ENCODE measurements around the gene KCNN1. TPM values are rescaled to one million over a fixed set of nuclear protein-coding genes. Genes with fewer than 3 reads are reported as not detected.
A peak's percentile ranks its signal among the peaks of the same experiment; 100 is the strongest.
"Not testable (repeated sequence)": the region's sequence is repeated elsewhere in the genome, so short reads cannot be mapped to it uniquely, and the experiment has no call there.

The KCNN1 gene
- total and polyA plus RNA-seq, 2 of the 13 experiments (the other 11 are each of a cell fraction or from before 2014, with no cell fraction given): 0.04 TPM; not detected in 1

- BruUV-seq (replicated peaks); FAIRE-seq; H3K4me3 ChIP-seq (replicated peaks in 1 of 3; ENCODE audit: insufficient read depth in 1 of 3, low read depth in 2 of 3, low read length in 3 of 3); POLR2A ChIA-PET; DNase-seq (ENCODE audit: low spot score); H3K79me2 ChIP-seq (ENCODE audit: insufficient read depth, low read length); H4K20me1 ChIP-seq (ENCODE audit: insufficient read depth, low read length); ATAC-seq; H3K27me3 ChIP-seq (ENCODE audit: control insufficient read depth in 1 of 2, insufficient read depth in 2 of 2, low read length in 2 of 2); H3K27ac ChIP-seq (ENCODE audit: extremely low read length, insufficient read depth, low read length); H3K9ac ChIP-seq (ENCODE audit: insufficient read depth, low read depth, low read length); H3K9me3 ChIP-seq (ENCODE audit: low read length); H3K36me3 ChIP-seq (replicated peaks in 1 of 2; ENCODE audit: control insufficient read depth in 1 of 2, insufficient read depth in 2 of 2, low read length in 2 of 2); intact Hi-C loops (cut with micrococcal nuclease; ENCODE audit: unreplicated experiment); H2AFZ ChIP-seq (ENCODE audit: low read length); H3K4me2 ChIP-seq (ENCODE audit: low read depth, low read length): not testable (repeated sequence)
- WGBS (ENCODE audit: low lambda C conversion rate): 97% methylated on average over 17 of the region's 35 CpGs
- CTCF ChIA-PET (ENCODE audit: low intra/inter-chr PET ratio, low total read pairs): interaction anchor here (3.0 kb wide), 1 partner anchor 52 kb away, joined by 85 read pairs; no protein-coding TSS in a partner anchor
- peaks cover 40% of the 10 kb centered on the region for H3K4me1 ChIP-seq (ENCODE audit: insufficient read depth, low read length)
- in situ Hi-C loops (cut with HindIII; ENCODE audit: extremely low pct_ligation_motif_present, low pct_unique_long_range_greater_than_20kb): loop anchor here (5.0 to 10.0 kb wide), 2 partner anchors 52 to 169 kb away; partner anchors contain the start of gene IFI30
Measured at GRCh38 chr19:18005750-18006149, 38.8 kb downstream of the KCNN1 start.

DNA sequence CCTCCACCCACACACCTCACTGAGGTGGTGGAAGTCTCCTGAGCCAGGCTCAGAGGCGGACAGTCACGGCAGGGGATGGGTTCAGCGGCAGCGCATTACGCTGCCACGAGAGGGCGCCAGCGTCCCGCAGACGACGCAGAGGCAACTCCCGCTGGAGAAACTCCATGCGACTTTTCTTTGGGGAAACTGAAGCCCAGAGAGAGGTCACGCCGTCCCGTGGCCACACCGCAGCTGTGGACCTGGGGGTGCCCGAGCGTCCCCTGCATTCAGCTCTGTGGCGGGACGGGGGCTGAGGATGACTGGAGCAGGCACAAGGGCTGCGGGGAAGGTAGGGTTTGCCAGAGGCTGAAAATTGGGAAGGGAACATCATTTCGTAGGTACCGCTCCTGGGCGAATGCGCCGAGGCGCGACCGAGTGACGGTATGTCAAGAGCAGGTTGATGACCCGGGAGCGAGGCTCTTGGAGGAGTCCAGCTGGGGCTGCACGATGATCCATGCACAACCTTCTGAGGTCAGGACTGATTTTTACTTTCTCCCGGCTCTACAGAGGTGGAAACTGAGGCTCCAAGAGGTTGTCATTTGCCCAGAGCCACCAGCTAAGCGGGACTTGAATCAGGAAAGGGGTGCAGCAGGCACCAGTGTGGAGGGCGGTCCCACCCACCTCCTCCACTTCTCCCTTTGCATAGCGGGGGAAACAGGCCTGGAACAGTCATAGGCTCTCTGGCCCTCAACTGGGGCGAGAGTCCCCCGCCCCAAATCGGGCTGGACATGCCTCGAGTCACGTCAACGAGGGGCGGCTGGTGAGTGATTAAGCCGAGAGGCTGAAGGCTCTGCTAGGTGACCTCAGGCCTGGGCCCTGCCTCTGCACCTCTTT, 40.4 kb downstream of the KCNN1 start:
- peak overlapping the region; percentile 36 to 52 (median 40); a peak in 5 of 6 replicates for H3K4me3 ChIP-seq (replicated peaks in 1 of 3; ENCODE audit: insufficient read depth in 1 of 3, low read depth in 2 of 3, low read length in 3 of 3)
- no peak overlapping the region for H2AFZ ChIP-seq (ENCODE audit: low read length)
- H4K20me1 ChIP-seq (ENCODE audit: insufficient read depth, low read length): no peaks in the 10 kb centered on the region
- WGBS (ENCODE audit: low lambda C conversion rate): 38% methylated on average over 22 of the region's 46 CpGs
- no peak overlapping the region for H3K27ac ChIP-seq (ENCODE audit: extremely low read length, insufficient read depth, low read length)
- H3K36me3 ChIP-seq (replicated peaks in 1 of 2; ENCODE audit: control insufficient read depth in 1 of 2, insufficient read depth in 2 of 2, low read length in 2 of 2): peaks cover 5% of the 10 kb centered on the region in 2 experiments; a peak in 3 of 5 replicates
- ATAC-seq: peak; percentile 88
- no peaks in the 10 kb centered on the region for H3K9me3 ChIP-seq (ENCODE audit: low read length)
- peak; percentile 46 for DNase-seq (ENCODE audit: low spot score)
- H3K27me3 ChIP-seq (ENCODE audit: control insufficient read depth in 1 of 2, insufficient read depth in 2 of 2, low read length in 2 of 2): no peaks in the 10 kb centered on the region
- peak; percentile 47 for FAIRE-seq
- ChIA-PET CTCF (ENCODE audit: low intra/inter-chr PET ratio, low total read pairs) (interaction anchor here (0.6 to 3.0 kb wide), 2 partner anchors 50 to 59 kb away, joined by 3 to 85 read pairs; no protein-coding TSS in a partner anchor), POLR2A (interaction anchor here (1.3 kb wide), 1 partner anchor 49 kb away, joined by 3 read pairs; no protein-coding TSS in a partner anchor)
- H3K79me2 ChIP-seq (ENCODE audit: insufficient read depth, low read length): no peaks in the 10 kb centered on the region
- 0 out of 2 replicates have a peak overlapping the region, but pooled peaks have one; percentile 13 for H3K9ac ChIP-seq (ENCODE audit: insufficient read depth, low read depth, low read length)
- in situ Hi-C loops (cut with HindIII; ENCODE audit: extremely low pct_ligation_motif_present, low pct_unique_long_range_greater_than_20kb): loop anchor here (5.0 to 10.0 kb wide), 2 partner anchors 50 to 168 kb away; partner anchors contain the start of gene IFI30
- intact Hi-C loops (cut with micrococcal nuclease; ENCODE audit: unreplicated experiment): loop anchor here (1.0 kb wide), 1 partner anchor 51 kb away; no protein-coding TSS in a partner anchor
- no TSS peak for BruUV-seq (replicated peaks)
- H3K4me1 ChIP-seq (ENCODE audit: insufficient read depth, low read length): peaks cover 31% of the 10 kb centered on the region
- peak overlapping the region; percentile 64 for H3K4me2 ChIP-seq (ENCODE audit: low read depth, low read length)
- TF ChIP-seq PCBP1 (IDR thresholded peaks at IDR 0.05; ENCODE audit: borderline replicate concordance, low read depth, low read length) (0 out of 2 replicates have a peak, but pooled peaks have one; percentile 4), ETV6 (CRISPR knock-in tag; conservative IDR thresholded peaks at IDR 0.05) (no peak), ARNTL (CRISPR knock-in tag; IDR thresholded peaks at IDR 0.05) (0 out of 2 replicates have a peak, but pooled peaks have one; percentile 46), KLF12 (CRISPR knock-in tag; IDR thresholded peaks at IDR 0.05; ENCODE audit: borderline replicate concordance) (no peak), BORCS8-MEF2B (CRISPR knock-in tag; IDR thresholded peaks at IDR 0.05) (peak; percentile 51; the same call in 1 of the 2 replicates), HNF4A (CRISPR knock-in tag; IDR thresholded peaks at IDR 0.05) (no peak), CREM (IDR thresholded peaks at IDR 0.05) (no peak), CREM (CRISPR knock-in tag; IDR thresholded peaks at IDR 0.05) (no peak)
- TF ChIP-seq, protein P1, sequence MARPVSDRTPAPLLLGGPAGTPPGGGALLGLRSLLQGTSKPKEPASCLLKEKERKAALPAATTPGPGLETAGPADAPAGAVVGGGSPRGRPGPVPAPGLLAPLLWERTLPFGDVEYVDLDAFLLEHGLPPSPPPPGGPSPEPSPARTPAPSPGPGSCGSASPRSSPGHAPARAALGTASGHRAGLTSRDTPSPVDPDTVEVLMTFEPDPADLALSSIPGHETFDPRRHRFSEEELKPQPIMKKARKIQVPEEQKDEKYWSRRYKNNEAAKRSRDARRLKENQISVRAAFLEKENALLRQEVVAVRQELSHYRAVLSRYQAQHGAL (CRISPR knock-in tag; IDR thresholded peaks at IDR 0.05; ENCODE audit: not compliant biosample characterization): no peak
- TF ChIP-seq, protein P2, sequence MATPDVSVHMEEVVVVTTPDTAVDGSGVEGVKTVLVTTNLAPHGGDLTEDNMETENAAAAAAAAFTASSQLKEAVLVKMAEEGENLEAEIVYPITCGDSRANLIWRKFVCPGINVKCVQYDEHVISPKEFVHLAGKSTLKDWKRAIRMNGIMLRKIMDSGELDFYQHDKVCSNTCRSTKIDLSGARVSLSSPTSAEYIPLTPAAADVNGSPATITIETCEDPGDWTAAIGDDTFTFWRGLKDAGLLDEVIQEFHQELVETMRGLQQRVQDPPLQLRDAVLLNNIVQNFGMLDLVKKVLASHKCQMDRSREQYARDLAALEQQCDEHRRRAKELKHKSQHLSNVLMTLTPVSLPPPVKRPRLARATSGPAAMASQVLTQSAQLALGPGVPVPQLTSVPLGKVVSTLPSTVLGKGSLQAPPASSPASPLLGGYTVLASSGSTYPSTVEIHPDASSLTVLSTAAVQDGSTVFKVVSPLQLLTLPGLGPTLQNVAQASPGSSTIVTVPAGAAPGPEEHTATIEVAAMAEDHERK (CRISPR knock-in tag; IDR thresholded peaks at IDR 0.05; ENCODE audit: low read depth): no peak
- TF ChIP-seq, protein P3, sequence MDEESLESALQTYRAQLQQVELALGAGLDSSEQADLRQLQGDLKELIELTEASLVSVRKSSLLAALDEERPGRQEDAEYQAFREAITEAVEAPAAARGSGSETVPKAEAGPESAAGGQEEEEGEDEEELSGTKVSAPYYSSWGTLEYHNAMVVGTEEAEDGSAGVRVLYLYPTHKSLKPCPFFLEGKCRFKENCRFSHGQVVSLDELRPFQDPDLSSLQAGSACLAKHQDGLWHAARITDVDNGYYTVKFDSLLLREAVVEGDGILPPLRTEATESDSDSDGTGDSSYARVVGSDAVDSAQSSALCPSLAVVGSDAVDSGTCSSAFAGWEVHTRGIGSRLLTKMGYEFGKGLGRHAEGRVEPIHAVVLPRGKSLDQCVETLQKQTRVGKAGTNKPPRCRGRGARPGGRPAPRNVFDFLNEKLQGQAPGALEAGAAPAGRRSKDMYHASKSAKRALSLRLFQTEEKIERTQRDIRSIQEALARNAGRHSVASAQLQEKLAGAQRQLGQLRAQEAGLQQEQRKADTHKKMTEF (CRISPR knock-in tag; IDR thresholded peaks at IDR 0.05): peak; percentile 60; the same call in 1 of the 2 replicates
